Uterus (tissue), 4 donors: ENCODE data around the gene KRT6B. TPM values are rescaled to one million over a fixed set of nuclear protein-coding genes. Genes with fewer than 3 reads are reported as not detected.

Experiments used
- DNase-seq, 2 donors: peaks; one replicate each; pipeline ENCODE4 v3.0.0-alpha.2; 2019 to 2020
- H3K27ac ChIP-seq, 2 donors: fragments of 200-600 bp; sonication (generic); 1 replicate in 1 of 2; 2 replicates in 1 of 2; pipeline ENCODE4 v1.5.1; 2016 to 2018
- H3K27me3 ChIP-seq, 2 donors: fragments of 200-600 bp; sonication (generic); one replicate each; pipeline ENCODE4 v1.5.1; 2018 to 2019; ENCODE audit warnings: control low read depth in 1 of 2
- H3K36me3 ChIP-seq, 2 donors: fragments of 200-600 bp; sonication (generic); one replicate each; pipeline ENCODE4 v1.5.1; 2019; ENCODE audit warnings: control low read depth in 1 of 2
- H3K4me1 ChIP-seq, 2 donors: fragments of 200-600 bp; sonication (generic); one replicate each; pipeline ENCODE4 v1.5.1; 2018 to 2019; ENCODE audit warnings: control low read depth in 1 of 2
- H3K4me3 ChIP-seq, 2 donors: fragments of 200-600 bp; sonication (generic); 1 replicate in 1 of 2; 2 replicates in 1 of 2; pipeline ENCODE4 v1.5.1; 2018 to 2019; ENCODE audit warnings: mild to moderate bottlenecking in 1 of 2
- H3K9me3 ChIP-seq, 2 donors: fragments of 200-600 bp; sonication (generic); one replicate each; pipeline ENCODE4 v1.5.1; 2019; ENCODE audit warnings: control low read depth in 1 of 2
- CTCF ChIP-seq, 4 experiments: fragments of 200-600 bp in 2 of 4; fragments of 450-650 bp in 2 of 4; sonication (generic) in 2 of 4; IDR thresholded peaks; one replicate each; pipeline ENCODE4 v1.5.1; 2016 to 2019; ENCODE audit warnings: antibody characterized with exemption in 4 of 4, mild to moderate bottlenecking in 2 of 4, moderate library complexity in 1 of 4
- POLR2A ChIP-seq, 2 donors: fragments of 450-650 bp; IDR thresholded peaks; one replicate each; pipeline ENCODE4 v1.6.1; 2016; ENCODE audit warnings: antibody characterized with exemption in 2 of 2, mild to moderate bottlenecking in 1 of 2, moderate library complexity in 1 of 2
- intact Hi-C: fragments of 100-400 bp; cut with DNase I; formaldehyde crosslinking; loops from one replicate; pipeline ENCODE4 v1.15.1; 2023; ENCODE audit warnings: low total_unique reads
- total RNA-seq, 4 donors: library from RNA; depleted of rRNA in 3 of 4; stranded (reverse); fragments of >200 nt in 3 of 4; gene quantifications; one replicate each; pipeline versions ENCODE4 v1.1.0 to v1.2.4, GENCODE V29; 2014 to 2023
- donor health status: DM: yes; HTN: yes; CAD: no.

KRT6B gene
- total RNA-seq, 4 donors from 2014 or later: not detected

GRCh38 chr12:52439845-52440244, 12.1 kb downstream of the KRT6B start:
- Histone ChIP-seq H3K27me3 (no peaks in the 10 kb centered on the region), H3K36me3 (no peaks in the 10 kb centered on the region), H3K4me1 (no peaks in the 10 kb centered on the region), H3K9me3 (no peaks in the 10 kb centered on the region), H3K27ac (no peak overlapping the region), H3K4me3 (no peak overlapping the region)
- TF ChIP-seq POLR2A (IDR thresholded peaks at IDR 0.05) (no peak), CTCF (IDR thresholded peaks at IDR 0.05) (no peak)
- intact Hi-C loops: no loop called here
- no peak for DNase-seq

- H3K36me3 ChIP-seq: no peaks in the 10 kb centered on the region
Measured at GRCh38 chr12:52439420-52439819, 12.5 kb downstream of the KRT6B start.

GRCh38 chr12:52438305-52439301, 13.3 kb downstream of the KRT6B start:
- Histone ChIP-seq H3K27me3 (no peaks in the 10 kb centered on the region), H3K36me3 (no peaks in the 10 kb centered on the region), H3K4me1 (no peaks in the 10 kb centered on the region), H3K9me3 (no peaks in the 10 kb centered on the region), H3K4me3 (no peak overlapping the region), H3K27ac (no peak overlapping the region)
- TF ChIP-seq POLR2A (IDR thresholded peaks at IDR 0.05): no peak
- no peak for TF ChIP-seq CTCF (IDR thresholded peaks at IDR 0.05)
- DNase-seq: no peak
- intact Hi-C loops: no loop called here

More at GRCh38 chr12:52439420-52439819, 12.5 kb downstream of the KRT6B start:
- no peaks in the 10 kb centered on the region for H3K4me1 ChIP-seq
- no peak overlapping the region for H3K27ac ChIP-seq
- TF ChIP-seq CTCF (IDR thresholded peaks at IDR 0.05) (no peak), POLR2A (IDR thresholded peaks at IDR 0.05) (no peak)
- DNase-seq: no peak
- H3K4me3 ChIP-seq: no peak overlapping the region
- intact Hi-C loops: no loop called here
- no peaks in the 10 kb centered on the region for H3K9me3 ChIP-seq
- no peaks in the 10 kb centered on the region for H3K27me3 ChIP-seq

- intact Hi-C loops: no loop called here
- no peaks in the 10 kb centered on the region for H3K27me3 ChIP-seq
- no peaks in the 10 kb centered on the region for H3K36me3 ChIP-seq
- DNase-seq: no peak
- H3K27ac ChIP-seq: no peak overlapping the region
- TF ChIP-seq POLR2A (IDR thresholded peaks at IDR 0.05) (no peak), CTCF (IDR thresholded peaks at IDR 0.05) (no peak)
- no peak overlapping the region for H3K4me3 ChIP-seq
- no peaks in the 10 kb centered on the region for H3K4me1 ChIP-seq
- H3K9me3 ChIP-seq: no peaks in the 10 kb centered on the region
Measured at GRCh38 chr12:52437508-52437907, 14.4 kb downstream of the KRT6B start.

- TF ChIP-seq POLR2A (IDR thresholded peaks at IDR 0.05): no peak
- TF ChIP-seq CTCF (IDR thresholded peaks at IDR 0.05): no peak
- intact Hi-C loops: no loop called here
- no peaks in the 10 kb centered on the region for H3K36me3 ChIP-seq
- H3K27me3 ChIP-seq: no peaks in the 10 kb centered on the region
- no peak overlapping the region for H3K4me3 ChIP-seq
- no peaks in the 10 kb centered on the region for H3K4me1 ChIP-seq
- no peaks in the 10 kb centered on the region for H3K9me3 ChIP-seq
- no peak overlapping the region for H3K27ac ChIP-seq
- no peak for DNase-seq
Measured at GRCh38 chr12:52436828-52437474, 15.0 kb downstream of the KRT6B start.
